ENCODE results near the gene ARMC6.

ARMC6 gene

GRCh38 chr19:19054315-19054938 is 21.0 kb downstream of the ARMC6 start:
- no peak for TF ChIP-seq CTCF (IDR thresholded peaks at IDR 0.05; ENCODE audit: extremely low read depth, missing control alignments)
- DNase-seq (ENCODE audit: low spot score): no peak

GRCh38 chr19:19054939-19055440 is 21.6 kb downstream of the ARMC6 start:
- DNase-seq (ENCODE audit: low spot score): no peak
- TF ChIP-seq CTCF (IDR thresholded peaks at IDR 0.05; ENCODE audit: extremely low read depth, missing control alignments): no peak

GRCh38 chr19:19055701-19056100 is 22.3 kb downstream of the ARMC6 start:
- no peak for TF ChIP-seq CTCF (IDR thresholded peaks at IDR 0.05; ENCODE audit: extremely low read depth, missing control alignments)

GRCh38 chr19:19056636-19057275 is 23.4 kb downstream of the ARMC6 start:
- DNase-seq (ENCODE audit: low spot score): no peak
- TF ChIP-seq CTCF (IDR thresholded peaks at IDR 0.05; ENCODE audit: extremely low read depth, missing control alignments): no peak

More at GRCh38 chr19:19055701-19056100, 22.3 kb downstream of the ARMC6 start:
- DNase-seq (ENCODE audit: low spot score): no peak

GRCh38 chr19:19057317-19057716 is 23.9 kb downstream of the ARMC6 start:
- DNase-seq (ENCODE audit: low spot score): no peak
- TF ChIP-seq CTCF (IDR thresholded peaks at IDR 0.05; ENCODE audit: extremely low read depth, missing control alignments): no peak

- DNase-seq (ENCODE audit: low spot score): no peak
- TF ChIP-seq CTCF (IDR thresholded peaks at IDR 0.05; ENCODE audit: extremely low read depth, missing control alignments): no peak
Measured at GRCh38 chr19:19057720-19058119, 24.3 kb downstream of the ARMC6 start.

GRCh38 chr19:19059018-19059836 is 25.8 kb downstream of the ARMC6 start:
- no peak for TF ChIP-seq CTCF (IDR thresholded peaks at IDR 0.05; ENCODE audit: extremely low read depth, missing control alignments)
- no peak for DNase-seq (ENCODE audit: low spot score)
